ENCODE measurements around the gene GOLGA2.

The GOLGA2 gene

DNA sequence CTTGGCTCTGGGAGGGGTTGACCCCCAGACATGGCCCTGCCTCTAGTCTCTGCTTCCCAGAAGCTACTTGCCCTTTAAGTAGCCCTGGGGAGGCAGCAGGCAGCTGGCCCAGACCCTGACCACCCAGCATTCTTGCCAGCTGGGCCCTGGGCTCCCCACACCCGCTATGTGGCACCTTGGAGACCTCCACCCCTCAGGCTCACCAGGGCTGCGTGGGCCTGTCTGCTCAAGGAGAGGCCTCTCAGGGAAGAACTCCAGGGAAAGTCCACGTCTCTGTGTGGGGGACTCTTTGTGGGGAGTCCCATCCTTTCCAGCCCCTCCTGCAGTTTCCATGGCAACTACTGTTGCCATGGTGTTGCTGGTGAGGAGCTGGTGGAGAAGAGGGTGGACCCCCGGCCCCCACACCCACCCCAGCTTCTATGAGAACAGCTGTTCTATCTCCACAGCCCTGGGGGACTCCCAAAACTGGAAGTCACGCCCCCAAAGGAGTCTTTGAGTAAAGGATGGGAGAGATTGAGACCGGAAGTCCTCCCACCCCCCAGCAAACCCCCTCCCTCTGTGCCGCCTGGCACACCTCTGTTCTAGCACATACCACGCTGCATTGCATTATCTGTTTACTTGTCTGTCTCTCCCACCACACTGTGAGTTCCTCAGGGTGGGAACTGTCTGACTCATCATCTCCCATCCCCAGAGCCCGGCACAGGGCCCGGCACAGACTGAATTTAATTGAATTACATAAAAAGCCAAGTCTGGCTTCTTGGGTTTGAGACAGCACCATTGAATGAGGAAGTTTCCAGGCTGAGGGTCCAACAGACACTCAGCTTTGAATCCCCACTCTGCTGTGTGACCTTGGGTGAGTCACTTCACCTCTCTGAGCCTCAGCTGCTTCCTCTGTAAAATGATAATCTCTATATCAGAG, 60.1 kb downstream of the GOLGA2 start:
- H3K36me3 ChIP-seq (ENCODE audit: insufficient read depth, low read length): no peaks in the 10 kb centered on the region
- H3K9me3 ChIP-seq (ENCODE audit: insufficient read depth, low read depth, low read length): no peaks in the 10 kb centered on the region
- no peaks in the 10 kb centered on the region for H3F3A ChIP-seq (ENCODE audit: low read depth)
- no peak overlapping the region for H3K4me2 ChIP-seq (ENCODE audit: low read depth, low read length, poor library complexity, severe bottlenecking)
- no peak overlapping the region for H2AFZ ChIP-seq (ENCODE audit: low read length)
- H3K9me2 ChIP-seq (replicated peaks; ENCODE audit: low read depth, low read length): no peaks in the 10 kb centered on the region
- H3K9ac ChIP-seq (ENCODE audit: low read depth, low read length, poor library complexity, severe bottlenecking): no peak overlapping the region
- no peak overlapping the region for H3K4me3 ChIP-seq (ENCODE audit: low read length, poor library complexity, severe bottlenecking)
- no peaks in the 10 kb centered on the region for H4K20me1 ChIP-seq (ENCODE audit: insufficient read depth, low read length, poor library complexity, severe bottlenecking)
- H3K79me2 ChIP-seq (ENCODE audit: insufficient read depth, low read length): no peaks in the 10 kb centered on the region
- H3K4me1 ChIP-seq (ENCODE audit: insufficient read depth, low read length, poor library complexity, severe bottlenecking): no peaks in the 10 kb centered on the region
- no peaks in the 10 kb centered on the region for H3K27me3 ChIP-seq (ENCODE audit: insufficient read depth, low read length, poor library complexity, severe bottlenecking)
- TF ChIP-seq, protein P1, sequence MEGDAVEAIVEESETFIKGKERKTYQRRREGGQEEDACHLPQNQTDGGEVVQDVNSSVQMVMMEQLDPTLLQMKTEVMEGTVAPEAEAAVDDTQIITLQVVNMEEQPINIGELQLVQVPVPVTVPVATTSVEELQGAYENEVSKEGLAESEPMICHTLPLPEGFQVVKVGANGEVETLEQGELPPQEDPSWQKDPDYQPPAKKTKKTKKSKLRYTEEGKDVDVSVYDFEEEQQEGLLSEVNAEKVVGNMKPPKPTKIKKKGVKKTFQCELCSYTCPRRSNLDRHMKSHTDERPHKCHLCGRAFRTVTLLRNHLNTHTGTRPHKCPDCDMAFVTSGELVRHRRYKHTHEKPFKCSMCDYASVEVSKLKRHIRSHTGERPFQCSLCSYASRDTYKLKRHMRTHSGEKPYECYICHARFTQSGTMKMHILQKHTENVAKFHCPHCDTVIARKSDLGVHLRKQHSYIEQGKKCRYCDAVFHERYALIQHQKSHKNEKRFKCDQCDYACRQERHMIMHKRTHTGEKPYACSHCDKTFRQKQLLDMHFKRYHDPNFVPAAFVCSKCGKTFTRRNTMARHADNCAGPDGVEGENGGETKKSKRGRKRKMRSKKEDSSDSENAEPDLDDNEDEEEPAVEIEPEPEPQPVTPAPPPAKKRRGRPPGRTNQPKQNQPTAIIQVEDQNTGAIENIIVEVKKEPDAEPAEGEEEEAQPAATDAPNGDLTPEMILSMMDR (conservative IDR thresholded peaks at IDR 0.05; ENCODE audit: low read length): no peak
- TF ChIP-seq EZH2phosphoT487 (IDR thresholded peaks at IDR 0.05; ENCODE audit: borderline replicate concordance): no peak

DNA sequence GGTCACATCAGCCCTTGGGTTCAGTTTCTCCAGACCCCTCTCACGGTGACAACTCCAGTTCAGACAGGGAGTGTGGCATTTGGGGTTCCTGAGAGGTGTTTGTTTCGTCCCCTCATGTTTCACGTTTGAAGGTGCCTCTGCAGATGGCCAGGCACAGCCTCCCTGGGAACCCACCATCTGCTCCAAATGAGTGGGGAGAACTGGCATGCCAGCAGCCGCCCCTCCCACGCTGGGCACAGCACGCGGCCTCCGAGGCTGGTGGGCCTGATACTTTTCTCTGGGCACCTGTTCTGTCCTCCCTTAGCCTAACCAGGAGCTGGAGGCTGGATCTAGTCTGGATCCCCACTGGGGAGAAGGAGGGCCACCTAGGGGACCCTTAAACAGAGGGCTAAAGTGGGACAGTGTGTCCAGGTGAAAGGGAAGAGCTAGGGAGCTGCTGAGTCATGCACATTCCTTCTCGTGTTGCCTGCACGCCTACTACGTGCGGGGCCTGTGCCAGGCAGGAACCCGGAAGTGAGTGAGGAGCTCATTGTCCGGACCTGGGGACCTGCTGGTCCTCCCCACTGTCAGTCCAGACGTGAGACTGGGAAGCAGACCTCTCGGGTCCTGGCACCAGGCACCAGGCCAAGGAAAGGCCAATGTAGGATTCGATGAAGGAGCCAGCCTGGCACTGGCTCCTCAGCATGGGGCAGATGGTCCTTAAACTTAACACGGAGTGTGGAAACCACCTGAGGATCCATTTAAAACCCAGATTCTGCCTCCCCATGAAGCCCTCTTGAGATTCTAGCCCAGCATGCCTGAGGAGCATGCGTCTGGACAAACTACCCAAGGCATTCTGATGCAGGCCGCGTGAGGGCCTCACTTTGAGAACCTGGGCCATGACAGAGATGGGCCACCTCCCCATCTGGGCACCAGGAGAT, 61.0 kb downstream of the GOLGA2 start:
- H3K4me1 ChIP-seq (ENCODE audit: insufficient read depth, low read length, poor library complexity, severe bottlenecking): no peaks in the 10 kb centered on the region
- H3K9ac ChIP-seq (ENCODE audit: low read depth, low read length, poor library complexity, severe bottlenecking): no peak overlapping the region

DNA sequence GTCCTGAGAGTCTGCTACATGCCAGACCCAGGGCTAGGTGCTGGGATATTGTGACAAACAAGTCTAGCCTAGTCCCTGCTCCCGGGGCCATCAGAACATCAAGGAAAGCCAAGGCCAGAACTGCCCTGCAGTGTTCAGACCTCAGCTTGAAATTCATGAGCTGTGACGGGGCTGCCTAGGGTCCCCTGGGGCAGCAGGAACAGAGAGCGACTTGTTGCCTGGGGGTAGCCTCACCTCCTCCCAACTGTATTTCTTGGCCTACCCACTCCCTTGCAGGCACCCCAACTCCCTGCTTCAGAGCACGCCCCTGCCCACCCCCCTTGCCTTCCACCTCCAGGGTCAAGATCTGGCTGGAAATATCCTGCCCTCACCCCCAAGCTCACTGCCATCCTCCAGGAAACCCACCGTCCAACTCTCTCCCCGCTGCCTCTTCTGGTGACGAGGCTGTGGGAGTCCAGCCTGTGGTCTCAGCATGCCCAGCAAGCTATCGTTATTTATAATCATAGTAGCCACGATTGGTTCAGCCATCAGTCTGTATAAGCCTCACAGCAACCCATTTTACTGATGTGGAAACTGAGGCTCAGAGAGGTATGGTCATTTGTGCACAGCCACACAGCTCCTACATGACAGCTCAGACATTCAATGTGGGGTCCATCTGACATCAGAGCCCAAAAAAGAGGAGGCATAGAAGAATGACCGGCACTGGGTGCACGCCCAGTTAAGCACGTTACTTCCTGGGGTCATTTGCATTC, 61.9 kb downstream of the GOLGA2 start:
- Histone ChIP-seq H3F3A (ENCODE audit: low read depth) (no peaks in the 10 kb centered on the region), H3K79me2 (ENCODE audit: insufficient read depth, low read length) (no peaks in the 10 kb centered on the region), H2AFZ (ENCODE audit: low read length) (no peak overlapping the region), H3K27me3 (ENCODE audit: insufficient read depth, low read length, poor library complexity, severe bottlenecking) (no peaks in the 10 kb centered on the region), H3K9me2 (replicated peaks; ENCODE audit: low read depth, low read length) (no peaks in the 10 kb centered on the region), H3K9ac (ENCODE audit: low read depth, low read length, poor library complexity, severe bottlenecking) (no peak overlapping the region), H3K9me3 (ENCODE audit: insufficient read depth, low read depth, low read length) (no peaks in the 10 kb centered on the region), H3K36me3 (ENCODE audit: insufficient read depth, low read length) (no peaks in the 10 kb centered on the region), H3K4me1 (ENCODE audit: insufficient read depth, low read length, poor library complexity, severe bottlenecking) (no peaks in the 10 kb centered on the region), H3K4me2 (ENCODE audit: low read depth, low read length, poor library complexity, severe bottlenecking) (no peak overlapping the region), H3K4me3 (ENCODE audit: low read length, poor library complexity, severe bottlenecking) (no peak overlapping the region), H4K20me1 (ENCODE audit: insufficient read depth, low read length, poor library complexity, severe bottlenecking) (no peaks in the 10 kb centered on the region)
- no peak for TF ChIP-seq EZH2phosphoT487 (IDR thresholded peaks at IDR 0.05; ENCODE audit: borderline replicate concordance)
- TF ChIP-seq, protein P1 (conservative IDR thresholded peaks at IDR 0.05; ENCODE audit: low read length): no peak

More for the DNA sequence above, 61.0 kb downstream of the GOLGA2 start:
- no peaks in the 10 kb centered on the region for H3F3A ChIP-seq (ENCODE audit: low read depth)
- no peak overlapping the region for H3K4me3 ChIP-seq (ENCODE audit: low read length, poor library complexity, severe bottlenecking)
- no peak for TF ChIP-seq EZH2phosphoT487 (IDR thresholded peaks at IDR 0.05; ENCODE audit: borderline replicate concordance)
- TF ChIP-seq, protein P1 (conservative IDR thresholded peaks at IDR 0.05; ENCODE audit: low read length): no peak
- H3K9me3 ChIP-seq (ENCODE audit: insufficient read depth, low read depth, low read length): no peaks in the 10 kb centered on the region
- no peaks in the 10 kb centered on the region for H3K79me2 ChIP-seq (ENCODE audit: insufficient read depth, low read length)
- H3K4me2 ChIP-seq (ENCODE audit: low read depth, low read length, poor library complexity, severe bottlenecking): no peak overlapping the region
- H4K20me1 ChIP-seq (ENCODE audit: insufficient read depth, low read length, poor library complexity, severe bottlenecking): no peaks in the 10 kb centered on the region
- H3K36me3 ChIP-seq (ENCODE audit: insufficient read depth, low read length): no peaks in the 10 kb centered on the region
- H3K9me2 ChIP-seq (replicated peaks; ENCODE audit: low read depth, low read length): no peaks in the 10 kb centered on the region
- H3K27me3 ChIP-seq (ENCODE audit: insufficient read depth, low read length, poor library complexity, severe bottlenecking): no peaks in the 10 kb centered on the region
- no peak overlapping the region for H2AFZ ChIP-seq (ENCODE audit: low read length)
